Lower leg skin (tissue), 3 donors: ENCODE measurements around the gene EME2.

Experiments used
- POLR2A ChIP-seq, 2 donors: fragments of 450-650 bp; IDR thresholded peaks; one replicate each; pipeline ENCODE4 v1.6.1; 2016 to 2017; ENCODE audit warnings: antibody characterized with exemption in 2 of 2, mild to moderate bottlenecking in 1 of 2, moderate library complexity in 1 of 2
- TF ChIP-seq, protein P1 (sequence below), 3 donors: fragments of 450-650 bp; IDR thresholded peaks; one replicate each; pipeline ENCODE4 v1.5.1; 2016; ENCODE audit warnings: antibody characterized with exemption in 3 of 3, mild to moderate bottlenecking in 3 of 3, moderate library complexity in 2 of 3

DNA sequence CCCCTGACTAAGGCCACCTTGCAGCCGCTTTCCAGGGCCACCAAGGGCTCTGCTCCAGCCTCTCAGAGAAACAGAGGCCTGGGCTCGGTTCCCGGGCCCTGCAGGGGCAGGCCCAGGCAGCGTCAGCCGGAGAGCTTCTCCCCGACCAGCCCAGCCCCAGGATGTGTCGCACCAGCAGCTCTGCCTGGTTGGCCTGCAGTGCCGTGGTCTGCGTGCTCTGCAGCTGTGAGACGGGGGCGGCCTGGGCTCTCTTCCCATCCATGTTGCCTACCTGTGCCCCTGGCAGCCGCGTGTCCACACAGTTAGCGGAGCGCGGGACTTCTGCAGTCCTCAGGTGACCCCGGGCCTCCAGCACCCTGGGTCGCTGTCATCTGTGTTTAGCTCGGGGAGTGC is 16.1 kb downstream of the EME2 start:
- TF ChIP-seq, protein P1, sequence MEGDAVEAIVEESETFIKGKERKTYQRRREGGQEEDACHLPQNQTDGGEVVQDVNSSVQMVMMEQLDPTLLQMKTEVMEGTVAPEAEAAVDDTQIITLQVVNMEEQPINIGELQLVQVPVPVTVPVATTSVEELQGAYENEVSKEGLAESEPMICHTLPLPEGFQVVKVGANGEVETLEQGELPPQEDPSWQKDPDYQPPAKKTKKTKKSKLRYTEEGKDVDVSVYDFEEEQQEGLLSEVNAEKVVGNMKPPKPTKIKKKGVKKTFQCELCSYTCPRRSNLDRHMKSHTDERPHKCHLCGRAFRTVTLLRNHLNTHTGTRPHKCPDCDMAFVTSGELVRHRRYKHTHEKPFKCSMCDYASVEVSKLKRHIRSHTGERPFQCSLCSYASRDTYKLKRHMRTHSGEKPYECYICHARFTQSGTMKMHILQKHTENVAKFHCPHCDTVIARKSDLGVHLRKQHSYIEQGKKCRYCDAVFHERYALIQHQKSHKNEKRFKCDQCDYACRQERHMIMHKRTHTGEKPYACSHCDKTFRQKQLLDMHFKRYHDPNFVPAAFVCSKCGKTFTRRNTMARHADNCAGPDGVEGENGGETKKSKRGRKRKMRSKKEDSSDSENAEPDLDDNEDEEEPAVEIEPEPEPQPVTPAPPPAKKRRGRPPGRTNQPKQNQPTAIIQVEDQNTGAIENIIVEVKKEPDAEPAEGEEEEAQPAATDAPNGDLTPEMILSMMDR (IDR thresholded peaks at IDR 0.05), result no peak
- no peak for TF ChIP-seq POLR2A (IDR thresholded peaks at IDR 0.05)
